Measurements from ENCODE around the gene OR2H2.

Gene OR2H2

GRCh38 chr6:29629571-29629970, 44.6 kb downstream of the OR2H2 start:
- no peak for DNase-seq (ENCODE audit: low spot score)

GRCh38 chr6:29630315-29630714, 45.4 kb downstream of the OR2H2 start:
- DNase-seq (ENCODE audit: low spot score): no peak

- no peak for DNase-seq (ENCODE audit: low spot score)
Observed at GRCh38 chr6:29631209-29631810, 46.4 kb downstream of the OR2H2 start.

GRCh38 chr6:29631860-29632731, 47.2 kb downstream of the OR2H2 start:
- peak; percentile 63 for DNase-seq (ENCODE audit: low spot score)

- DNase-seq (ENCODE audit: low spot score): peak; percentile 94
Observed at GRCh38 chr6:29632789-29633533, 48.0 kb downstream of the OR2H2 start, which contains the start of gene GABBR1. TSS of gene GABBR1 (minus strand) at chr6:29633183. CDS start at chr6:29632385, 798 bp downstream.

- DNase-seq (ENCODE audit: low spot score): no peak
Observed at GRCh38 chr6:29633534-29633905, 48.6 kb downstream of the OR2H2 start.

GRCh38 chr6:29637247-29637646, 52.3 kb downstream of the OR2H2 start:
- DNase-seq (ENCODE audit: low spot score): no peak

Data from iPS-NIHi11 (cell line).